T-helper 1 cell treated with Interleukin-12 subunit alpha and Interleukin-12 subunit beta and Interleukin-4 antibody, amounts not matched to agents 30 μg/mL and 1 μg/mL, for 36 hours (primary cell): Measurements from ENCODE around the gene NDUFS5.
"Not testable (repeated sequence)": the region's sequence is repeated elsewhere in the genome, so short reads cannot be mapped to it uniquely, and the experiment has no call there.

Source experiments
- H3K27ac Mint-ChIP-seq: one replicate; pipeline ENCODE4 v1.8.0; 2021; ENCODE audit warnings: mild to moderate bottlenecking, mixed read lengths
- H3K27me3 Mint-ChIP-seq: one replicate; pipeline ENCODE4 v1.8.0; 2021; ENCODE audit warnings: low read depth, mixed read lengths
- H3K36me3 Mint-ChIP-seq: one replicate; pipeline ENCODE4 v1.8.0; 2021; ENCODE audit warnings: low read depth, mixed read lengths
- H3K4me1 Mint-ChIP-seq: one replicate; pipeline ENCODE4 v1.8.0; 2021; ENCODE audit warnings: low read depth, mixed read lengths
- H3K4me3 Mint-ChIP-seq: one replicate; pipeline ENCODE4 v1.8.0; 2021; ENCODE audit warnings: mild to moderate bottlenecking, moderate library complexity, mixed read lengths
- H3K9me3 Mint-ChIP-seq: one replicate; pipeline ENCODE4 v1.8.0; 2021; ENCODE audit warnings: mixed read lengths

The NDUFS5 gene

DNA sequence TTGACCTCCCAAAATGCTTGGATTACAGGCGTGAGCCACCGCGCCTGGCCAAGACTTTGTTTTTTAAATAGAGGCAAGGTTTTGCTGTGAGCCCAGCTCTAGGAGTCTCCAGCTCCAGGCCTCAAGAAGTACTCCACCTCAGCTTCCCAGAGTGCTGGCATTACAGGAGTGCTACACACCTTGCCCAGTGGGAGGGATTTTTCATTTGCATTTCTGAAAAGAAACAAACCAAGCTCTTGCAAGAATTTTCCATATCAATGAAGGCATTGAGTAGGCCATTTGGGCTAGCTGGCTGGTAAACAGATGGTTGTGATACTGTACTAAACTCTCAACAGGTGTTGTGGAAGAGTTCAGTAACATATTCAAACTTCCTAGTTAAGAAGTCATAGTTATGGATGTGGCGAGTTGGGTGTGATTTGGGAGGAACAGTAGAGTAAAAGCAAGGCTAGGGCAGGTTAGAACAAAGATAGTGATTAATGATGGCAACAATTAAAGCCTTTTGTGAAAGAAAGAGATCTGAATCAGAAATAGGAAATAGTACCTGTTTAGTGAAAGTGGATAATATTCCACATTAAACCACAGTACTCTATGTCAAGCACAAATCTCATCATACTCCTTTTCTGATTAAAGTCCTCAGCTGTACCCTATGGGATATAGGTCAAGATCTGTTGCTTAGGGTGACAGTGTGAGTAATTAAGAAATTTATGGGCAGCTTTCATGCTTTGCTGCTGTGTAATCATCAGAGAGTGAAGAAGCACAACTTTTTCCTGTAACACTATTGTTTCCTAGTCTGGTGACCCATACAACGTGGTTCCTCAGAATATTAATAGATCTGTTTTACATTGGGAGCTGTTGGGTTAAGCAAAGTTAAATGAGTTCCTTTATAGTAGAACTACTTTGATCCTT lies 24.4 kb upstream of the NDUFS5 start:
- Mint-ChIP-seq H3K36me3 (peaks cover 63% of the 10 kb centered on the region), H3K27ac (peak overlapping the region; percentile 27), H3K27me3 (no peaks in the 10 kb centered on the region), H3K9me3 (no peaks in the 10 kb centered on the region), H3K4me3 (no peak overlapping the region), H3K4me1 (peaks cover 36% of the 10 kb centered on the region)

DNA sequence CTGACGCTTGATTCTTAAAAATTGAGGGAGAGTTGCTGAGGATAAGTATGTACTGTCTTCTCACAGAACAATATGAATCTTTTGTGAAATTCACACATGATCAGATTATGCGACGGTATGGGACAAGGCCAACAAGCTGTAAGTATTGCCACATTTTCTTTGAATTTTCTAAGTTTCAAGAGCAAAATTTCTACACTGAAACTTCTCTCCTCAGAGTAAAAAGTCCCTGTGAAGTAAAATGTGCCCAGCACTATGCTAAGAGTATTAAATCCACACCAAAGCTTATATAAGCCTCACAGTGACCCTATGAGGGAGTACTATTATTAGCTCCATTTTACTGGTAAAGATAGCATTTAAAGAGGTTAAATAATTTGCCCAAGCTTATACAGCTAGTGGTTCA lies 22.9 kb upstream of the NDUFS5 start:
- H3K4me3 Mint-ChIP-seq: no peak overlapping the region
- peak overlapping the region; percentile 5 for H3K27ac Mint-ChIP-seq
- H3K27me3 Mint-ChIP-seq: no peaks in the 10 kb centered on the region
- peaks cover 54% of the 10 kb centered on the region for H3K36me3 Mint-ChIP-seq
- H3K4me1 Mint-ChIP-seq: peaks cover 25% of the 10 kb centered on the region
- H3K9me3 Mint-ChIP-seq: no peaks in the 10 kb centered on the region

DNA sequence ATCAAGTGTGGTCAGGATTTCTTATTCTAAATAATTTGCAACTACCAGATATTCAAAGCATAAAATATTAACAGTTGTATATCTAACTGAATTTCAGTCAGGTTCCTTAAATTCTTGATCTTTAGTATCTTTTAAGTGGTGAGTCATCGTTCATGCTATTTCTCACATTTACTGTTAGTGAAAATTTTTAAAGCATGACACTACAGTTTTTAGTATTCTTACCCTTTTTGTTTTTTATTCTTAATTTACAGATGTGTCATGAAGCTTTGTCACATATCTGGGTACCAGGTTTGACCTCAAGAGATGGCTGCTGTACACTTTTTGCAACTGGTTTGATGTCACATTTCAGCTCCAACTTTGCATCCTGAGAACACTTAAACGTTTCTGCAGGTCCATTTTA lies 22.4 kb upstream of the NDUFS5 start:
- H3K4me1 Mint-ChIP-seq: peaks cover 25% of the 10 kb centered on the region
- no peaks in the 10 kb centered on the region for H3K27me3 Mint-ChIP-seq
- no peak overlapping the region for H3K4me3 Mint-ChIP-seq
- H3K9me3 Mint-ChIP-seq: no peaks in the 10 kb centered on the region
- peak overlapping the region; percentile 18 for H3K27ac Mint-ChIP-seq
- H3K36me3 Mint-ChIP-seq: peaks cover 56% of the 10 kb centered on the region

DNA sequence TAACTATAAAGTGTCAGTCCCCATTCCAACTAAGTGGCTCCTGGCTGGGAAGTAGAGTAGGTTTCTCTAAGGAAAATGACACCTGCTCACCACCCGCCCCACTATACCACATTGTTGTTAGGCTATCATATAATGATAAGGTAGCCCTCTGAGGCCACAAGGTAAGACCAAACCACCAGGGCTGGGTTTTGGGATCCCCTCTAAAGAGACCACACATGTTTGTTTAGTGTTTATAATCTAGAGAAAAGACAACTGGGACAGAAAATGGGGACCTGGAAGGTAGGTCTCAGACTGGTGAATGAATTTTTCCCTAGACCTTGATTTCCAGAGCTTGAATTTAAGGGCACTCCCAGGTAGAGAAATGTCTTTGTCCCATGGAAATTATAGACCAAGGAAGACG lies 19.9 kb upstream of the NDUFS5 start:
- Mint-ChIP-seq H3K4me1 (peaks cover 21% of the 10 kb centered on the region), H3K4me3 (no peak overlapping the region), H3K36me3 (peaks cover 48% of the 10 kb centered on the region), H3K27me3 (no peaks in the 10 kb centered on the region), H3K9me3 (no peaks in the 10 kb centered on the region), H3K27ac (no peak overlapping the region)

DNA sequence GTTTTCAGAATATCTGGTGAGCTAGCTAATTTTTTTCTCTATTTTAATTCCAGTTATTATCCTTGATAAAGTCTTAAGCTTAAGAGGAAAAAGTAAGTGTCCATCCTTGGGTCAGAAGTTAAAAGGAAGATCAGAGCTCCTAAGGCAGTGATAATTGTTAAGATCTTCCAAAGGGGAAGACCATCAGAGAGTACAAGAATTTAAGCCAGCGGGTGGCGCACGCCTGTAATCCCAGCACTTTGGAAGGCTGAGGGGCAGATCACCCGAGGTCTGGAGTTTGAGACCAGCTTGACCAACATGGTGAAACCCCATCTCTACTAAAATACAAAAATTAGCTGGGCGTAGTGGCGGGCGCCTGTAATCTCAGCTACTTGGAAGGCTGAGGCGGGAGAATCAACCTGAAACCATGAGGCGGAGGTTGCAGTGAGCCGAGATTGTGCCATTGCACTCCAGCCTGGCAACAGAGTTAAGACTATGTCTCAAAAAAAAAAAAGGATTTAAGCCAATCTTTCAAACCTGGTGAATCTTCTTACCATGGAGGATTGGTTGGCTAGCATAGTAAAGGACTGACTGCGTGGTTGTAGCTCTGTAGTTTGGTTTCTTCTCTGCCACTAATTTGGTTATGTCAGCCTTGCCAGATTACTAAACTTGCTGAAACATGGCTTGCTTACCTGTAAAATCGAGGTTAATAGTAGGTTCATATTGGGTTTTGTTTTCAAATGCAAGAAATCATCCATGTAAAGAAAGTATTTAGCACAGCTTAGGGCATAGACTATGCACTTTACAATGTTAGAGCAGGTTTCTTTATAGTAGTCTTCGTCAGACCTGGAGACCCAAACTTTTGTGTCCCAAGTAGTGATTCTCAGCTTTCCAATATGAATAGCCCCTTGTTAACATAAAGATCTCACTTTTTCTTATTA lies 19.2 kb upstream of the NDUFS5 start:
- Mint-ChIP-seq H3K27me3 (no peaks in the 10 kb centered on the region), H3K4me3 (no peak overlapping the region), H3K4me1 (peaks cover 15% of the 10 kb centered on the region), H3K36me3 (peaks cover 45% of the 10 kb centered on the region), H3K9me3 (no peaks in the 10 kb centered on the region), H3K27ac (no peak overlapping the region)

DNA sequence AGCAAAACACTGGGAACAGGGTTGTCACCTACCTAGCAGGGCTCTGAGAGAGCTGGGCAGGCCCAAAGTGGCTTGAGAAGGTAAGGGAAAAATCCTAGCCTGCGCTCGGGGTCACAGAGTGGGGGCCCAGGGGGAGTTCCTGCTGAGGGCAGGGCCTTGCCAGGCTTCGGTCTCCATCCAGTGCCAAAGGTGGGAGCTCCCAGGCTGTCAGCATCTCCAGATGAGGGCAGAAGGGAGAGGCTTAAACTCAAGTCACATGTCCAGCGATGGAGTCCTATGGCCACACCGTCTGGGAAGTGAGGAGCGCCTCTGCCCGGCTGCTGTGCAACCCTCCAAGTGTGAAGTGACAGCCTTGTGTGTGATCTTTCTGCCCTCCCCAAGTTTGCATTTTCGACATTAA lies 11.2 kb upstream of the NDUFS5 start:
- not testable (repeated sequence) for H3K27ac Mint-ChIP-seq, H3K27me3 Mint-ChIP-seq, H3K9me3 Mint-ChIP-seq, H3K4me1 Mint-ChIP-seq, H3K4me3 Mint-ChIP-seq
- H3K36me3 Mint-ChIP-seq: peaks cover 14% of the 10 kb centered on the region

DNA sequence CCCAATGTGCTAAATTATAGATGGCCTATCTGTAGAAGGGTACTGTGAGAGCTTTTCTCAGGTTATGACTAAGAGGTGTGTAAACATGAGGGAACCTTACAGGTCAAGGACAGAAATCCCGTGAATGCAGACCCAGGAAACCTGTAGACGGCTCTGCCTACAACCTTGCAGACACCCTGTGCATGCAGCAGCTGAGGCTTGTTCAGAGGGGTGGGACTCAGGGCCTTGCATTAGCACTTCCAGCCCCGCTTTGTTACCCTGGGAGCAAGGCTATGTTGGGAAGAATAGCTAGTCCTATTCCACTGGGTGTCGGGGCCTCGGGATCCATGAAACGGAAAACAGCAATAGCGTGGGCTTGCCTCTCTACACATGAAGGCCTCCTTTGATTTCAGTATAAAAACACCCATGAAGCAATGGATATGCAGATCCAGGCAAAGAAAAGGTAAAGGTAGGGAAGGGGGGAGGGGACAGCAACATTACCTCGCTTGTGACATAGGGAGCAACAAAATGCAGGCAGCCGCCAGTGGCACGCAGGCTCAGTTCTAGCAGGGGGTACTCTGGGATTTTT lies 9.5 kb upstream of the NDUFS5 start:
- Mint-ChIP-seq H3K36me3 (peaks cover 13% of the 10 kb centered on the region), H3K4me1 (no peaks in the 10 kb centered on the region), H3K4me3 (no peak overlapping the region), H3K27me3 (no peaks in the 10 kb centered on the region), H3K27ac (no peak overlapping the region), H3K9me3 (no peaks in the 10 kb centered on the region)

DNA sequence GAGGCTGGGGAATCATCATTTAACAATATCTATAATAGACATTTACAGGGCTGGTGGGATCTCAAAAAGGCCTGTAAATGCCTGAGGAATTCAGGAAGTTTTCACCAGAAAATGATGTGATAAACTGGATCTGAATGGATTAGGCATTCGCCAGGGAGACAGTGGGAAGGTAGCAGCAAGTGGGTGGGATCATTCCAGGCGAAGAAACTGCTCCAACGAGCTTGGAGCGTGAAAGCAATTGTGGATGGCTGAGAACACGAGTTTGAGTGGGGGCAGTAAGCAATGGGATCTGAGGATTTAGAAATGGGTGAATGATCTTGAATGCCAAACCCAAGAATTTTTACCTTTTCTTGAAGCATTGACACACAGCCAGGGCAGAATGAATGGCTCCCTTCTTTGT lies 8.9 kb upstream of the NDUFS5 start:
- H3K27me3 Mint-ChIP-seq: peaks cover 3% of the 10 kb centered on the region
- no peak overlapping the region for H3K27ac Mint-ChIP-seq
- no peak overlapping the region for H3K4me3 Mint-ChIP-seq
- peaks cover 8% of the 10 kb centered on the region for H3K36me3 Mint-ChIP-seq
- no peaks in the 10 kb centered on the region for H3K9me3 Mint-ChIP-seq
- no peaks in the 10 kb centered on the region for H3K4me1 Mint-ChIP-seq

DNA sequence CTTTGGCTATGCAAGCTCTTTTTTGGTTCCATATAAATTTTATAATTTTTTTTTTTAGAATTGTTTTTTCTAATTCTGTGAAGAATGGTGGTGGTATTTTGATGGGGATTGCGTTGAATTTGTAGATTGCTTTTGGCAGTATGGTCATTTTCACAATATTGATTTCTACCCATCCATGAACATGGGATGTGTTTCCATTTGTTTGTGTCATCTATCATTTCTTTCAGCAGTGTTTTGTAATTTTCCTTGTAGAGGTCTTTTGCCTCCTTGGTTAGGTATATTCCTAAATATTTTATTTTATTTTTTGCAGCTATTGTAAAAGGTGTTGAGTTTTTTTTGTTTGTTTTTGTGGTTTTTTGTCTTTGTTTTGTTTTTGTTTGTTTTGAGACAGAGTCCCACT lies 5.7 kb upstream of the NDUFS5 start:
- not testable (repeated sequence) for H3K27ac Mint-ChIP-seq, H3K36me3 Mint-ChIP-seq, H3K4me3 Mint-ChIP-seq, H3K27me3 Mint-ChIP-seq, H3K4me1 Mint-ChIP-seq, H3K9me3 Mint-ChIP-seq

DNA sequence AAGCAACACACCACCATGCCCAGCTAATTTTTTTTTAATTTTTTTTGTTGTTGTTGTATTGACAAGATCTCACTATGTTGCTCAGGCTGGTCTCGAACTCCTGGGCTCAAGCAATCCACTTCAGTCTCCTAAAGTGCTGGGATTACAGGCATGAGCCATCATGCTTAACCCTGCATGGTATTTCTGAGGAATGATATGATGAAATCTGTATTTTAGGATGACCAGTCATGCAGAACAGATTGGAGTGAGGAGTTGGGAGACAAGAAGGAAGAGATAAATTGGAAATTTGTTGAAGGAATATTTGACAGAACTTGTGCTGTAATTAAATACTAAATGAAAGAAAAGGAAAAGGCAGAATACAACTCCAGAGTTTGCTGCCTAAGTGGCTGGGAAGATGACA lies 4.7 kb upstream of the NDUFS5 start:
- no peaks in the 10 kb centered on the region for H3K9me3 Mint-ChIP-seq
- no peak overlapping the region for H3K27ac Mint-ChIP-seq
- peaks cover 3% of the 10 kb centered on the region for H3K27me3 Mint-ChIP-seq
- peaks cover 7% of the 10 kb centered on the region for H3K4me1 Mint-ChIP-seq
- H3K4me3 Mint-ChIP-seq: no peak overlapping the region
- peaks cover under 1% of the 10 kb centered on the region for H3K36me3 Mint-ChIP-seq

DNA sequence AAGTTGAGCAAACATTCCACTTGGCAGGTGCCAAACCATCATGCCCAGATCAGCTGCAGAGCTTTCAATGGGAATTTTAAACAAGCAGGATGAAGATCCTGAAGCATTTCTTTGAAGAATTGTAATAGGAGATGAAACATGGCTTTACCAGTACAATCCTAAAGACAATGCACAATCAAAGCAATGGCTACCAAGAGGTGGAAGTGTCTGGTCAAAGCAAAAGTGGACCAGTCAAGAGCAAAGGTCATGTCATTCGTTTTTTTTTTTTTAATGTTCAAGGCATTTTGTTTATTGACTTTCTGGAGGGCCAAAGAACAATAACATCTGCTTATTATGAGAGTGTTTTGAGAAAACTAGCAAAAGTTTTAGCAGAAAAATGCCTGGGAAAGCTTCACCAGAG lies 3.0 kb upstream of the NDUFS5 start:
- Mint-ChIP-seq H3K36me3 (peaks cover 3% of the 10 kb centered on the region), H3K4me3 (no peak overlapping the region), H3K4me1 (peaks cover 10% of the 10 kb centered on the region), H3K9me3 (no peaks in the 10 kb centered on the region), H3K27ac (no peak overlapping the region), H3K27me3 (peaks cover 3% of the 10 kb centered on the region)

DNA sequence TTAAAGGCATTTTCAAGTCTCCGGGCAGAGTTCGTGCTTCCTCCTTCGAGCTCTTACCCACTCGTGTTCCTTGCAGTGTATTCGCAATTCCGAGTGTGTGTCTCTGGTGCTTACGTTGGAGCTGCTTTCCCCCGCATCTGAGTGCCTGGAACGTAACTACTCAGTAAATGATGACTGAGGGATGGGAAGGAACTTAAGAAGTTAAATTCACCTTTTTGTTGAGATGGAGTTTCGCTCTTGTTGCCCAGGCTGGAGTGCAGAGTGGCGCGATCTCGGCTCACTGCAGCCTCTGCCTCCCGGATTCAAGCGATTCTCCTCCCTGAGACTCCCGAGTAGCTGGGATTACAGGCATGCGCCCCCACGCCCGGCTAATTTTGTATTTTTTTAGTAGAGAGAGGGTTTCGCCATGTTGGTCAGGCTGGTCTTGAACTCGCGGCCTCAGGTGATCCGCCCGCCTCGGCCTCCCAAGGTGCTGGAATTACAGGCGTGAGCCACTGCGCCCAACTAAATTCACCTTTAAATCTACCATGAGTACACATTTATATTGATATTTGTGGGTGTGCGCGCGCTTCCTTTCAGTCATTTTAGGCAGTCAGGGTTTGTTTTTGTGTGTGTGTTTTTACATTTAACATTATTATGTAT lies 837 bp downstream of the NDUFS5 start:
- H3K36me3 Mint-ChIP-seq: peaks cover 17% of the 10 kb centered on the region
- H3K27me3 Mint-ChIP-seq: peaks cover 1% of the 10 kb centered on the region
- H3K27ac Mint-ChIP-seq: peak overlapping the region; percentile 96
- H3K9me3 Mint-ChIP-seq: no peaks in the 10 kb centered on the region
- H3K4me1 Mint-ChIP-seq: peaks cover 21% of the 10 kb centered on the region
- peak overlapping the region; percentile 97 for H3K4me3 Mint-ChIP-seq

DNA sequence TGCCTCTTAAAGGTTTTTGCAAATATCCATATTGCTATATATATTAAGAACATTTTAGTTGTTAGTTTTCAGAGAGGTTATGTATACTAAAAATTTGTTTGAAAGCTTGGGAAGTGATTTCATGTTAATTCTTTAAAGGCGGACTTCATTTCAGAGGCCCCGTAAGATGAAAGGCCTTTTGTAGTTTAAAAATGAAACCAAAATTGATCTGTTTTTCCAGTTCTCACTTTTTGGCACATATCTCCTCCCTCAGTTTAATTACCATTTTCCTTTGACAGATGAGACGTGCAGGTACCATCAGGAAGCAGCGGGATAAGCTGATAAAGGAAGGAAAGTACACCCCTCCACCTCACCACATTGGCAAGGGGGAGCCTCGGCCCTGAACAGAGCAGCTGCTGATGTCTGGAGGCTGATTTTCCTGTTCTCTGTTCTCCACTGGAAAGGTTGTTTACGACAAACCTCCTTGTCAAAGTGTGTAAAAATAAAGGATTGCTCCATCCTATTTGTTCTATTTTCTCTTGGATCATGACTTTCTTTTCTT lies 8.0 kb downstream of the NDUFS5 start:
- H3K27me3 Mint-ChIP-seq: no peaks in the 10 kb centered on the region
- no peaks in the 10 kb centered on the region for H3K9me3 Mint-ChIP-seq
- peaks cover 32% of the 10 kb centered on the region for H3K36me3 Mint-ChIP-seq
- H3K4me3 Mint-ChIP-seq: peak overlapping the region; percentile 85
- H3K27ac Mint-ChIP-seq: peak overlapping the region; percentile 89
- H3K4me1 Mint-ChIP-seq: peaks cover 30% of the 10 kb centered on the region

DNA sequence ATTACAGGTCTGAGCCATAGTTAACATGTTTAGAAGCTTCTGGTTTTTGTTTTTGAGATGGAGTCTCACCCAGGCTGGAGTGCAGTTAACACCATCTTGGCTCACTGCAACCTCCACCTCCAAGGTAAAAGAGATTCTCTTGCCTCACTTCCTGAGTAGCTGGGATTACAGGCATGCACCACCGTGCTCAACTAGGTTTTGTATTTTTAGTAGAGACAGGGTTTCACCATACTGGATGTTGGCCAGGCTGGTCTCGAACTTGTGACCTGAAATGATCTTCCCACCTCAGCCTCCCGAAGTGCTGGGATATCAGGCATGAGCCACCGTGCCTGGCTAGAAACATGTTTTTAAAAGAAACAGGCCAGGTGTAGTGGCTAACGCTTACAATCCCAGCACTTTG lies 10.5 kb downstream of the NDUFS5 start:
- H3K27me3 Mint-ChIP-seq: no peaks in the 10 kb centered on the region
- H3K36me3 Mint-ChIP-seq: peaks cover 25% of the 10 kb centered on the region
- no peak overlapping the region for H3K27ac Mint-ChIP-seq

More for the DNA sequence above, 10.5 kb downstream of the NDUFS5 start:
- Mint-ChIP-seq H3K4me1 (peaks cover 25% of the 10 kb centered on the region), H3K4me3 (no peak overlapping the region), H3K9me3 (no peaks in the 10 kb centered on the region)
